GM18508 (cell line): ENCODE data around the gene TRMT61A.

Source experiments
- ATAC-seq: cut with Tn5 transposase; IDR thresholded peaks from one replicate; pipeline ENCODE4 v1.9.1; 2021; ENCODE audit warnings: moderate number of reproducible peaks; ENCODE audit not compliant: insufficient read depth, unreplicated experiment

TRMT61A gene

DNA sequence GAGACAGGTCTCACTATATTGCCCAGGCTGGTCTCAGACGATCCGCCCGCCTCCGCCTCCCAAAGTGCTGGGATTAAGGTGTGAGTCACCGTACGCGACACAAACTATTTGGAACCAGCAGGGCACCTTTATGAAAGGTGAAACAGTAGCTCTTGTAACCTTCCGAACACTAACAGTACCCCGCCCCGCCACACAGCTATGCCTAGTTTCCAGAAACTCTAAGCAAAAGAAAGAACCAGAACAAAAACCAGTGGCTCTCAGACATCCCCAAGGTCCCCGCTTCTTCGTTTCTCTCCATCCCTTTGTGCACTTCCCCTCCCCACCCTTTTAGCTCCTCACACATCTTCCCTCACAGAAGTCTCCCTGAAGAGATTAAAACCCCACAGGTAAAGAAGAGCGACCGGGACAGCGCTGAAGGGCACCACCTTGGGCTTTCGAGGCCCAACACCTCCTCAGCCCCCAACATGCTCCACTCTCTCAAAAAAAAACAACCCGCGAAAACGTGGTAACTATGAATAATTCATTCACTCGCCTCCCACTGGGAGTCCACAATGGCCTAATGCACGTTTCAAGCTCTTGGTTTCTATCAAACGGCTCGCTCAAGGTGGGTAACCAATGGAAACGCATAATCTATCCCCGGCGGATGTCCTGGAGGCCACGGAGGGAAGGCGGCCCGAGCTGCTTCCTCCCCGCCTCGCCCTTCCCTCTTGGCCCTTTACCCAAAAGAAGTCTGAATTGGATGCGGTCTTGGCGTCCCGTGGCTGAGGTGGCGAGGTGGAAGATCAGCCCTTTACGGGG, 32.6 kb downstream of the TRMT61A start:
- ATAC-seq: no peak

DNA sequence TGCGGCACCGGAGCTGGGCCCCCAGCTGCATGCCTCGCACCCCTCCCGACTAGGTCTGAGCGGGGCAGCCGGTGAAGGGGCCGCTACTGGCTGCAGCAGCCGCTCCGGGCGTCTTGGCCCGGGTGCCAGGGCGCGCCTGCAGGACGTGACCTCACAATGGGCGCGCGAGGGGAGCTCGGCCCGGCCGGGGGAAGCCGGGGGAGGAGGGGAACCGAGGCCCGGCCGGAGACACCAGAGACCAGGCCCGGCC, 33.1 kb downstream of the TRMT61A start:
- no peak for ATAC-seq

DNA sequence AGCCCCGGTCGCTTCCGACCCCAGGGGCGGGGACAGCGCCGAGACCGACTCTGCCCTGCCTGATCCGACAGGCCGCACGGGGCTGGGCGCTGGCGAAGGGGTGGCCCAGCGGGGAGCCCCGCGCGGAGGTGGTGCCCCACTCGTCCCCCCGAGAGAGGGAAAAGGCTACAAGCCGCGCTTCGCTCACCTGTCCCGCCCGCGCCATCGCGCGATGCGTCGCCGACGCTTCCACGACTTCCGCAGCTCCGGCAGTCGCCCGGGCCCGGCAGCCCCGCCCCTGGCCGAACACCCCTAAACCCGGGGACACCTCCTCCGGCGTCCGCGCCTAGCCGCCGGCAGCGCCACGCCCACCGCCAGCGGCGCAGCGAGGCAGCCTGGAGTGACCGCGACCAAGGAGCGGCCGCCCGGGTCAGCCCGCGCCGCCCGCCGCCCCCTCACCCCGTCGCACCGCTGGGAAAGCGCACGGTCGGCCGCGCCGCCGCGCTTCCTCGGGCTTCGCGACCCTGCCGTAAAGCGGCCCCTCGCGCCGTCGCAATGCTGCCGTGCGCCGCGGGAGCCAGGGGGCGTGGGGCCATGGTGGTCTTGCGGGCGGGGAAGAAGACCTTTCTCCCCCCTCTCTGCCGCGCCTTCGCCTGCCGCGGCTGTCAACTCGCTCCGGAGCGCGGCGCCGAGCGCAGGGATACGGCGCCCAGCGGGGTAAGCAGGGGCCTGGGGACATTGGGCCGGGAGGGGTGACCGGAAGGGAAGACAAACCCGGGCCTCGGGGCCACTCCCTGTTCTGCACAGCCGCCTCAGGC, 33.6 kb downstream of the TRMT61A start, which contains the start of the genes BAG5 and COA8:
TSS of gene BAG5 (minus strand) at position 229 of the 797 bp plus-strand sequence. CDS start 1,493 bp downstream, outside the sequence.
TSS of gene COA8 (plus strand) at position 532 of the 797 bp plus-strand sequence. CDS start at position 574, 42 bp downstream.
- ATAC-seq: no peak

DNA sequence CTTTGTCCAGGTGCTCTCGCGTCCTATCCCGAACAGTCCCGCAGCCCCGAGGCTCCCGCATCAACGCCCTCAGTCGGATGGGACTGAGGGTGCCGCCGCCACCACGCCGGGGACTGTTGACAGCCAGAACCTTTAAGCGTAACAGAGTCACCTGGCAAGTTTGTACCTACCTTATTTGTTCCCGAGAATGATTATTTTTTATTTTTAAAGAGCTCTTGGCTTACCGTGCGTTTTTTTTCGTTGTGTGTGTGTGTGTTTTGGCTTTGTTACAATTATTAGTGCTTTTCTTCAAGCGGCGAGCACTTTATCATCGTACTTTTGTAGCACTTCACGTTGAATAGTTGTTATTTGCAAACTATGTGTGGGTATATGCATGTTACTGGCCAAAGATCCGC, 34.2 kb downstream of the TRMT61A start:
- no peak for ATAC-seq

DNA sequence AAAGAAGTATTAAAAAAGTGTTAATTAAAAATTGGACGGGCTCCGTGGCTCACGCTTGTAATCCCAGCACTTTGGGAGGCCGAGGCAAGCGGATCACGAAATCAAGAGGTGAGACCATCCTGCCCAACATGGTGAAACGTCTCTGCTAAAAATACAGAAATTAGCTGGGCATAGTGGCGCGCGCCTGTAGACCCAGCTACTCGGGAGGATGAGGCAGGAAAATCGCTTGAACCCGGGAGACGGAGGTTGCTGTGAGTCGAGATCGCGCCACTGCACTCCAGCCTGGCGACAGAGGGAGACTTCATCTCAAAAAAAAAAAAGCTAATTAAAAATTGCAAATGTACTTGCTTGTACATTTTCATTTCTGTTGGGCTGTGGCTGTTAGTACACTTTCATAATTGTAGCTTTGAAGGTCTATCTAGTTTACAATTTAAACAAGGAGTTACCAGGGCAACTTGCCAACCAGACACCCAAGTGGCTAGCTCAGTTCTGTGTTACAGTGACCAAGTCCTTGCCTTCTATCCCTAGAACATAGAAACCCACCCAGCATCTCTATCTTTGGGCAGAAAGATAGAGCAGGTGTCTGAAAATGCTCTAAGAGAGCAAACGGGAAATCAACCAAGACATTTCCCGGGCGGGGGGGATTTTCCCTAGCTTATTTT, 35.0 kb downstream of the TRMT61A start:
- no peak for ATAC-seq

DNA sequence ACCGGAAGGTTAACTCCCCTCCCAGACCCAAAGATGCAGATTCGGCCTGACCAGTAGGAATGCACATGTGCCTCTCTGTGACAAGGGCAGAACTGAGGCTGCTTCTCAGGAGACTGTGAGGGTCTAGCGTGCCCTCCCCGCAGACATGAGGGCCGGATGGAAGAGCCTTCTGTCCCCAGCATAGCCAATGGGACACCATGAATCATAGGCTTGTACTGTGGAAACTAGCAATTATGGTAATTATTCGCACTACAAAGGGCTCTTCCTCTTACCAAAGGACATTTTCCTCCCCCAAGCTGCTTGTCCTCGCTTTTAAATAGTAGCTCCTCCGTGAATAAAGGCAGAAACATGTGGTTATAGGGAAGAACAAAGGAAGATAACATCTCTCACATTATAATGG, 40.0 kb downstream of the TRMT61A start:
- no peak for ATAC-seq

DNA sequence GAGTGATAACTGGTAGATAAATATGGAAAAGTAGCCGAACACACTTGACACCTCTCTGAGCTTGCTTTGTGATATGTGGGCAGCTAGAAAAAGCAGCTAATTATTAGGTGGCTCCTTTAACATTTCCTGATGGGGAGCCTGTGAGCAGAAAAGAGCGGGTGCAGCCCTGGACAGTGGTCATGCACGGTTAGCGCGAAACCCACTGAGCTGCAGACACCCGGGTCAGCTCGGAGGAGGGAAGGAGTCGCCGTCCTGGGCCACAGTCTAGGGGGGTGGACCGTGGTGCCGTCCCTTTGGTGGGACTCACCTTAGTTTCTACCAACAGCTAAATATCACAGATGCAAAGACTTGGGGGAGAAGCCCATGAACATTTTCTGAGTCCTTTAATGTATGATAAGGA, 40.4 kb downstream of the TRMT61A start:
- no peak for ATAC-seq

DNA sequence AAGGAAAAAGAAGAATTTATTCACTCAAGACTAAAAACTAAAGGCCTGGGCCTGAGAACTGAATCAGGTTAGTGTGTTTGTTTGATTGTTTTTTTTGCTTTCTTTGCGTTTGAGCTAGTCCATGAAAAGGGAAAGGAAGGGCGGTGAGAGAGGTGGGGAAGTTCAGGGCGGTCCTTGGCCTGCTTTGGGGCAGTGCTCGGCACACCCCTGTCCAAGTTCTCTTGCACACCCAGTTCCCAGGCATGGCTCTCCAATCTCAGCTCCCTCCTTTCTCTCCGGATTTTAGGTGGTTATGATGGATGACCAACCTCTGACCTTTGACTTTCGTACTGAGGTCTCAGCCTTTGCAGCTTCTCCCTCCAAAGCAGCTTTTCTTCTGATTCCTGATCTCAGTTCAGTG, 45.1 kb downstream of the TRMT61A start:
- ATAC-seq: no peak

DNA sequence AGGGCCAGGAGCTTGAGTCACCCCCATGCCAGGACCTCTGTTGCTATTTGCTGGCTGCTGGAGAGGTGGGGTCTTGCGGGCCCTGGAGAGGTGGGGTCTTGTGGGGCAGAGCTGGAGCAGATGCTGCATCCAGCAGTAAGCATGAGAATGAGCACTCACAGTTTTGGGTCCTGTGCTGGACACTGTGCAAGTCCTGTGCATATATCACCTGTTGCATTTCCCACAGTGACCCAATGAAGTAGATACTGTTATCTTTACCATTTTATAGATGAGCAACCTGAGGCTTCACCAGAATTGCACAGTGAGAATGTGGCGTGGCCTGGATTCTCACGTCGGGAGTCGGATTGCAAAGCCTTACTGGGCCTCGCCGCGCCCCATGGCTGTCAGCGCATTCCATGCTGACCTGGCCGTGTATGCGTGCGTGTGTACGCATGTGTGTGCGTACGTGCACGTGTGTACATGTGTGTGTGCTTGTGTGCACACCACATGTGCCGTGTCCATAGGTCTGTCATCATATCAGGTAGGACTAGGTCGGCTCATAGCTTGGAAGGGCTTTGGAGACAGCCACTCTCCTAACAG, 45.8 kb downstream of the TRMT61A start:
- ATAC-seq: no peak

DNA sequence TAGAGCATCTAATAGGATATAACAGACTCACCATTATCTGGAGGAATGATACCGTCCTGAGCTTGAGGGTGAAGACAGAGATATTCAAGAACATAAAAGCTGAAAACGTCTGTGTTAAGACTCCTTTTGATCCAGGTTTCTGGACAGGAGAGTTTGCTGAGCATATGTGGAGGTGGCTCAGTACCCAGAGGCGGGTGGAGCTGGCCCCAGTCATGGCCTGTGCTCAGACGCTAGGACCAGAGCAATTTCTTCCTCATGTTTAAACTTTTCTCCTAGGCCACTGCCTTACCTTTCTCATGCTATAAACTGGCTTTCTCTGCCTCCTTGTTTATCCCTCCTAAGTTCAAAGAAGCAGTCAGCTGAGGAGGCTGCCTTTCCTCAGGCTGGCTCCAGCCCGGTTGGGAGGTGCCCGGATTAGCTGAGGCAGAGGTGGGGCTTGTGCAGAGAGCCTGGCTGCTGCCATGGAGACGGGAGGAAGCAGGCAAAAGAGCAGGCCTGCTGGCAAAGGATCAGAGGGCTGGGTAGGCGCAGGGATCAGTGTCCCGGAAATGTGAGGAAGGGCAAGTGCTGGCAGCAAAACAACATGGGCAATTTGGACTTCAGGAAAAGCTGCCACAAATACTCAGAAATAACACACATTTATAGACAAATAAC, 47.5 kb downstream of the TRMT61A start:
- ATAC-seq: no peak

DNA sequence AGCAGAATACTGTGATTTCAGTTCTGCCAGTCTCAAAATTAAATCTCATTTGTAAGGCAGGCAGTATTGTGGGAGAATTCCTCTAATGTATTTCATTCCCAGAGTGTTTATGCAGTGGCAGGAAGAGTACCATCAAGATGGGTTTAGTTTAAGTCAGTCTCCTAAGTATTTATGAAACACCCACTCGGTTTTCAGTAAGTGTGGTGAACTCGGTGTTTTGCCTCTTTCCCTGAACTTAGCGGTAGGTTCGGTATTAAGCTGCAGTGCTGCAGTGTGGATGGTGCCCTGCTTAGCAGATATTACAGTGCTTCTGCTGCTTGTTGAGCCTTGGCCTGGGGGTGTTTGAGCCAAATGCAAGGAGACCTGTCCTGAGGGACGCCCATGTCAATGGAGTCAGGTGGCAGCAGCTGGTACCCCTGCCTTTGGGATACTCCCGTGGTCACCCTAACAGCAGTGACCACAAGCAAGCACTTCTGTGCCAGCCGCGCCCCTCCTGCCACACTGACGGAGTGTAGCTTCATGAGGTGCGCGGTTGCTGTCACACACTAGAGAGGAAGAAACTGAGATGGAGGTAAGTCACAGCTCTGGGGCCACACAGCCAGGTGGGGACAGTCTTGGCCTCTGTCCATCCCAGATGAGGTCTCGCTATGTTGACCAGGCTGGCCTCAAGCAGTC, 49.5 kb downstream of the TRMT61A start:
- ATAC-seq: no peak

DNA sequence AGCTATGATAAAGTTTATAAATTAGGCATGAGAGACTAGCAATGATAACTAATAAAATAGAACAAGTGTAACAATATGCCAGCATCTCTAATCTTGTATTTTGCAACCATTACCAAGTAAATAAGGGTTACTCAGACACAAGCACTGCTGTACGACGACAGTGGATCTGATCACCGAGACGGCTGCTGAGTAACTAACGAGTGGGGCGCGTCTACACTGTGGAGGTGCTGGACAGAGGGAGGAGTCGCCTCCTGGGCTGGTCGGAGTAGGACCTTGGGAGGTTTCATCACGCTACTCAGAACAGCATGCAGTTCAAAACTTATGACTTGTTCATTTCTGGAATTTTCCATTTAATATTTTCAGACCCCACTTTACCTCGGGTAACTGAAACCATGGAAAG, 52.2 kb downstream of the TRMT61A start:
- ATAC-seq: no peak

DNA sequence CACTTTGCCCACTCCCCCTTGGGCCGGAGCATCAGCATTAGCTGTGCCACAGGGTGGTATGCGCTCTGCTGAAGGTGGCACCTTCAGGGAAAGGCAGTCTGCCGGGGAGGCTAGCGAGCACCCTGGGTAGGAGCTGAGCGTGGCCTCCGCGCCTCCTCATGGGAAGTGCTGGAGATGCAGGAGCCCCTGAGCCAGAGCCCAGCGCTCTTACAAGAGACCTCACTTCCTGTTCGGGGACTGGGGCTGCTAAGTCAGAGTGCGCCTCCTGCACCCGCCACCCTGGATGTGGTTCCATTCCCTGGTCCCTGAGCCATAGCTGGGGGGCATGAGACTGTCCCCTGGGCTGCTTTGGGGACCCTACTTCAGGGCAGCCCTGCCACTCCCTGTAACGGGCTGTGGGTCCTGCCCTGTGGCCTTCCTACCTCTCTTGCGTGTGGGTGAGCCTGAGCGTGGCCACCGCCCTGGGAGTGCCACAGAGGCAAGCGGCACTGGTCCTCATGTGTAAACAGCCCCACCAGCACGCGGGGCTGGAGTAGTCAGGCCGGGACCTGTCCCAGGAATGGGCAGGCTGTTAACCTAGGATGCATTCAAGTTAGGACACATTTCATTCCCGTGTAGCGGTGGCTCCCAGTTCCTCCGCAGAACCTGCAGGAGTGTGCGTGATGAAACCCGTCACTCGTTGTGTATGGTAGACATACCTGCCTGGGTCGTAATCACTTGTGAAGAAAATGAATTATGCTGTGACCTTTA, 53.1 kb downstream of the TRMT61A start:
- ATAC-seq: no peak

DNA sequence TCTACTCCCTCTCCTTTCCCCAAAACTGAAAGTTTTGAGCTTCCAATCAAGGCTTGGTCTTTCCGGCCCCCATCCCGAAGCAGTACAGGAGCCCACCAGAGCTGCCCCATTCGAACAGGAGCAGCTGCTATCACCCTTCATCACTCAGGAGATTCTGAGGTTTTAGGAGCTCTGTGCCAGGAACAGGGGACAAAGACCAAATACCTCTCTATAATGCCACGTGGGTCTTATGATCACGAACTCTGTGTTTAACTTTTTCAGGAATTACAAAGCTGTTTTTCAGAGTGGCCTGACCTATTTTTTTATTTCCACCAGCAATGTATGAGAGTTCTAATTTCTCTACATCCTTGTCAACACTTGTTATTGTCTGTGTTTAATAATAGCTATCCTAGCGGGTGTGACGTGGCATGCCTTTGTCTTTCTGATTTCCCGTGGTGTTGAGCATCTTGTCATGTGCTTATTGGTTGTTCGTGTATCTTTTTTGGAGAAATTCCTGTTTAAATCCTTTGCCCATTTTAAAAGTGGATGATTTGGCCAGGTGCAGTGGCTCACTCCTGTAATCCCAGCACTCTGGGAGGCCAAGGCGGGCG, 55.4 kb downstream of the TRMT61A start:
- no peak for ATAC-seq
